ENCODE data around the gene SAPCD2. TPM values are rescaled to one million over a fixed set of nuclear protein-coding genes. Genes with fewer than 3 reads are reported as not detected.

Gene SAPCD2
- total RNA-seq, 1 experiment from 2014 or later = 41.1 TPM

- Mint-ChIP-seq H3K4me3 (ENCODE audit: low read depth, unreplicated experiment) (no peak overlapping the region), H3K9me3 (ENCODE audit: low read depth, unreplicated experiment) (no peaks in the 10 kb centered on the region), H3K27ac (ENCODE audit: unreplicated experiment) (no peak overlapping the region), H3K4me1 (ENCODE audit: low read depth, unreplicated experiment) (no peaks in the 10 kb centered on the region), H3K36me3 (ENCODE audit: insufficient read depth, unreplicated experiment) (peaks cover 4% of the 10 kb centered on the region), H3K27me3 (ENCODE audit: unreplicated experiment) (peaks cover 14% of the 10 kb centered on the region)
- TF ChIP-seq, protein P1, sequence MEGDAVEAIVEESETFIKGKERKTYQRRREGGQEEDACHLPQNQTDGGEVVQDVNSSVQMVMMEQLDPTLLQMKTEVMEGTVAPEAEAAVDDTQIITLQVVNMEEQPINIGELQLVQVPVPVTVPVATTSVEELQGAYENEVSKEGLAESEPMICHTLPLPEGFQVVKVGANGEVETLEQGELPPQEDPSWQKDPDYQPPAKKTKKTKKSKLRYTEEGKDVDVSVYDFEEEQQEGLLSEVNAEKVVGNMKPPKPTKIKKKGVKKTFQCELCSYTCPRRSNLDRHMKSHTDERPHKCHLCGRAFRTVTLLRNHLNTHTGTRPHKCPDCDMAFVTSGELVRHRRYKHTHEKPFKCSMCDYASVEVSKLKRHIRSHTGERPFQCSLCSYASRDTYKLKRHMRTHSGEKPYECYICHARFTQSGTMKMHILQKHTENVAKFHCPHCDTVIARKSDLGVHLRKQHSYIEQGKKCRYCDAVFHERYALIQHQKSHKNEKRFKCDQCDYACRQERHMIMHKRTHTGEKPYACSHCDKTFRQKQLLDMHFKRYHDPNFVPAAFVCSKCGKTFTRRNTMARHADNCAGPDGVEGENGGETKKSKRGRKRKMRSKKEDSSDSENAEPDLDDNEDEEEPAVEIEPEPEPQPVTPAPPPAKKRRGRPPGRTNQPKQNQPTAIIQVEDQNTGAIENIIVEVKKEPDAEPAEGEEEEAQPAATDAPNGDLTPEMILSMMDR (IDR thresholded peaks at IDR 0.05; ENCODE audit: unreplicated experiment) = no peak
- CTCF ChIA-PET = no interaction called here
- no TSS peak for BruUV-seq (replicated peaks)
- intact Hi-C loops (cut with micrococcal nuclease; ENCODE audit: unreplicated experiment) = loop anchor here (2.0 kb wide), 1 partner anchor 111 kb away; the partner anchor contains the start of gene RNF224
- DNase-seq = no peak
Measured at GRCh38 chr9:137116027-137116507, 45.7 kb upstream of the SAPCD2 start.

DNA sequence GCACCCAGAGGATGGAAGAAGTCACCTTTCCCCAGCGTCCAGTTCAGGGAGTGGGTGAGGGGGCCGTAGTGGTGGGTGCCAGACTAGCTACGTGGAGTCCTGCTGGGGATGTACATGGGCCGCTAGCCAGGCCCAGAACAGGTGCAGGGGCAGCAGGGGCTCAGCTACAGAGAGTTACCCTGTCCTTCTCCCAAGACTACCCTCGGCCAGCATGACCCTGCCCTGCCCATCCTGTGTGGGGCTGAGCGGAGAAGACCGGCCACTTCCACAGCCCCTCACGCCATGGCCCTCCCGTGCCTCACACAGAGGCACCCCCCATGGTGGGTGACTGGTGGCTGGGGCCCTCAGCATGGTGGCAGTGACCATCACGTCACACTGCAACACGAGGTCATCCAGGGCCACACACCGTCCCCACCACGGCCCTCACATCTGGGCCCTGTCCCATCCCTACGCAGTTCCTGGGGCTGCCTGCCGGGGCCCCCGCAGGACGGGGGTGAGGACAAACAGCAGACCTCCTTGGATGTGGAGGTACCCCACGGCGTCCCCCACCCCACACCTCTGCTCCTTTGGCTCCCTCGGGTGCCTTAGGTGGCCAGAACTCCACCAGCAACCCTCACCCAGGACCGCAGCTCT lies 45.2 kb upstream of the SAPCD2 start:
- intact Hi-C loops (cut with micrococcal nuclease; ENCODE audit: unreplicated experiment) = loop anchor here (2.0 kb wide), 1 partner anchor 111 kb away; the partner anchor contains the start of gene RNF224
- DNase-seq = no peak
- Mint-ChIP-seq H3K4me1 (ENCODE audit: low read depth, unreplicated experiment) (no peaks in the 10 kb centered on the region), H3K4me3 (ENCODE audit: low read depth, unreplicated experiment) (no peak overlapping the region), H3K27me3 (ENCODE audit: unreplicated experiment) (peaks cover 14% of the 10 kb centered on the region), H3K36me3 (ENCODE audit: insufficient read depth, unreplicated experiment) (peaks cover 10% of the 10 kb centered on the region), H3K27ac (ENCODE audit: unreplicated experiment) (no peak overlapping the region), H3K9me3 (ENCODE audit: low read depth, unreplicated experiment) (no peaks in the 10 kb centered on the region)
- CTCF ChIA-PET = interaction anchor here (0.5 kb wide), 1 partner anchor 108 kb away, joined by 5 read pairs; no protein-coding TSS in a partner anchor
- TF ChIP-seq, protein P1 (IDR thresholded peaks at IDR 0.05; ENCODE audit: unreplicated experiment) = no peak
- BruUV-seq (replicated peaks) = no TSS peak

- Mint-ChIP-seq H3K4me3 (ENCODE audit: low read depth, unreplicated experiment) (peak within 1 kb of the TSS; percentile 40), H3K9me3 (ENCODE audit: low read depth, unreplicated experiment) (no peaks in the 10 kb centered on the region), H3K36me3 (ENCODE audit: insufficient read depth, unreplicated experiment) (peaks cover 10% of the 10 kb centered on the region), H3K27me3 (ENCODE audit: unreplicated experiment) (peaks cover 14% of the 10 kb centered on the region), H3K4me1 (ENCODE audit: low read depth, unreplicated experiment) (no peaks in the 10 kb centered on the region), H3K27ac (ENCODE audit: unreplicated experiment) (peak within 1 kb of the TSS; percentile 39)
- TF ChIP-seq, protein P1 (IDR thresholded peaks at IDR 0.05; ENCODE audit: unreplicated experiment) = no peak
- intact Hi-C loops (cut with micrococcal nuclease; ENCODE audit: unreplicated experiment) = no loop called here
- no TSS peak for BruUV-seq (replicated peaks)
- DNase-seq = peak; percentile 64
- CTCF ChIA-PET = interaction anchor here (0.5 kb wide), 1 partner anchor 109 kb away, joined by 5 read pairs; no protein-coding TSS in a partner anchor
Measured at GRCh38 chr9:137114613-137115393, 44.4 kb upstream of the SAPCD2 start, which contains the start of gene DPP7. TSS of gene DPP7 (minus strand) at chr9:137114733. CDS start at chr9:137114713, 20 bp downstream.

GRCh38 chr9:137114220-137114612 lies 43.9 kb upstream of the SAPCD2 start:
- BruUV-seq (replicated peaks) = no TSS peak
- Mint-ChIP-seq H3K4me3 (ENCODE audit: low read depth, unreplicated experiment) (peak overlapping the region; percentile 40), H3K36me3 (ENCODE audit: insufficient read depth, unreplicated experiment) (peaks cover 11% of the 10 kb centered on the region), H3K4me1 (ENCODE audit: low read depth, unreplicated experiment) (no peaks in the 10 kb centered on the region), H3K27ac (ENCODE audit: unreplicated experiment) (no peak overlapping the region), H3K27me3 (ENCODE audit: unreplicated experiment) (peaks cover 14% of the 10 kb centered on the region), H3K9me3 (ENCODE audit: low read depth, unreplicated experiment) (no peaks in the 10 kb centered on the region)
- TF ChIP-seq, protein P1 (IDR thresholded peaks at IDR 0.05; ENCODE audit: unreplicated experiment) = no peak
- no peak for DNase-seq
- CTCF ChIA-PET = no interaction called here
- intact Hi-C loops (cut with micrococcal nuclease; ENCODE audit: unreplicated experiment) = no loop called here
